HG03342 (cell line): ENCODE data around the gene ZNF583.

ENCODE experiments used
- ATAC-seq: cut with Tn5 transposase; IDR thresholded peaks from one replicate; pipeline ENCODE4 v1.9.1; 2021; ENCODE audit warnings: mild to moderate bottlenecking, moderate library complexity; ENCODE audit not compliant: unreplicated experiment

Gene ZNF583

DNA sequence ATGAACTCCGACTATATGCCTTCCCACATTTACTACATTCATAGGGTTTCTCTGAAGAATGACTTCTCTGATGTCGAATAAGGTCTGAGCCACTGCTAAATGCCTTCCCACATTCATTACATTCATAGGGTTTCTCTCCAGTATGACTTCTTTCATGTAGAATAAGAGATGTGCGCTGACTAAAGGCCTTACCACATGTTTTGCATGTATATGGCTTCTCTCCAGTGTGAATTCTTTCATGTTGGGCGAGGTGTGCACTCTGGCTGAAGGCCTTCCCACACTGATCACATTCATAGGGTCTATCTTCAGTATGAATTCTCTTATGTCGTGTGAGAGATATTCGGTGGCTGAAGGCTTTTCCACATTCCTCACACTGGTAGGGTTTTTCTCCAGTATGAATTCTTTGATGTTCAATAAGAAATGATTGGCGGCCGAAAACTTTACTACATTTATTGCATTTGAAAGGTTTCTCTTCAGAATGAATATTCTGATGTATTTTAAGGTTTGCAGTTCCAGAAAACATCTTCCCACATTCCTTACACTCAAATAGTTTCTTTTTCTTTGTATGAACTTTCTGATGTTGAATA lies 37.2 kb downstream of the ZNF583 start:
- no peak for ATAC-seq

DNA sequence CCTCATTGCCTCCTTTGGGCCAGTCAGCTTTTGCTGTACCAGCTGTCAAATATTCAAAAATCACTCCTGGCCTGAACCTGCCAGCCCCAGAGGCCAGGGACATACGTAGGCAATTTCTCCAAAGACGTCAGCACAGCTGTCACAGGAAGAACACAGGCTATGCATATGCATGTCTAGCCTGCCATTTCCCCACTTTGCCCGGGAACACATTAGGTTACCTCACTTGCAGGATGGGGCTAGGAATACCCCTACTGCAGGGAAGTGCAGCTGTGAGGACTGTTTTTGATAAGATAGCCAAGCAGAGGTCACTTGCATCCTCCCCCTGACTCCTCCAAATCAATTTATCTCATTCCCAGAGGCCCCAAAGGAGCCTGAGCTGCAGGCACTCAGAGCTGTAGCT lies 70.2 kb downstream of the ZNF583 start:
- ATAC-seq, result no peak

DNA sequence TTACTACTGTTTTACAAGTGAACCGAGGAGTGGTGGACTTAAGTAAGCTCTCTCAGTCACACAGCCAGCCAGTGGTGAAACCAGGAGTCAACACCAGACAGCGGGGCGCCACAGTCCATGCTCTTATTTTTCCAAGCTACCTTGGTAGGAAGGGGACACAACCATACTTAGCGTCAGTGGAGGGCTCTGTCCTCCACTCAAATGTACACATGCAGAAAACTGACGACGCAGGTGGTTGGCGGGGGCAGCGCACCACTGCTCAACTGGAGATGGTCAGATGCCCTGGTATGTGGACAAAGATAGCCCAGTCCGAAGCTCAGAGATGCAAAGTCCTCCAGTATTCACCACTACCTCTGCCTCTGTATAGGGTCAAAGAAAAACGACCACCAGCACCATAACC lies 72.0 kb downstream of the ZNF583 start:
- ATAC-seq, result no peak
